Stimulated activated CD8-positive, alpha-beta memory T cell treated with anti-CD3 and anti-CD28 coated beads, Interleukin-2, amount 100 ng/mL, for 1 hour (primary cell): ENCODE results near the gene ARSK.

Experiments
- DNase-seq, 2 donors: peaks; one replicate each; pipeline ENCODE4 v3.0.0-alpha.2; 2020; ENCODE audit warnings: low read depth in 2 of 2

ARSK gene

GRCh38 chr5:95554647-95555548 is at the start of gene ARSK, which contains the start of gene SKIC3:
TSS of gene ARSK (plus strand) at chr5:95555101. CDS start at chr5:95555279, 178 bp downstream.
TSS of gene SKIC3 (minus strand) at chr5:95554977. CDS start at chr5:95547150, 7,827 bp downstream.
- peak; percentile 77 to 84 for DNase-seq

- DNase-seq: no peak
Measured at GRCh38 chr5:95508550-95508949, 46.4 kb upstream of the ARSK start.

GRCh38 chr5:95511606-95512005 is 43.3 kb upstream of the ARSK start:
- no peak for DNase-seq

- no peak for DNase-seq
Measured at GRCh38 chr5:95518417-95518816, 36.5 kb upstream of the ARSK start.

- no peak for DNase-seq
Measured at GRCh38 chr5:95519151-95519550, 35.8 kb upstream of the ARSK start.

GRCh38 chr5:95519681-95520080 is 35.2 kb upstream of the ARSK start:
- DNase-seq: no peak

GRCh38 chr5:95520206-95520605 is 34.7 kb upstream of the ARSK start:
- DNase-seq: no peak

GRCh38 chr5:95524423-95524822 is 30.5 kb upstream of the ARSK start:
- DNase-seq: no peak

- DNase-seq: no peak
Measured at GRCh38 chr5:95526871-95527270, 28.0 kb upstream of the ARSK start.

GRCh38 chr5:95528565-95528964 is 26.3 kb upstream of the ARSK start:
- DNase-seq: no peak

- no peak for DNase-seq
Measured at GRCh38 chr5:95530416-95530815, 24.5 kb upstream of the ARSK start.

- no peak for DNase-seq
Measured at GRCh38 chr5:95531491-95531890, 23.4 kb upstream of the ARSK start.

- no peak for DNase-seq
Measured at GRCh38 chr5:95532415-95532814, 22.5 kb upstream of the ARSK start.

GRCh38 chr5:95533106-95533505 is 21.8 kb upstream of the ARSK start:
- DNase-seq: no peak

- no peak for DNase-seq
Measured at GRCh38 chr5:95533761-95534160, 21.1 kb upstream of the ARSK start.

GRCh38 chr5:95537501-95537900 is 17.4 kb upstream of the ARSK start:
- no peak for DNase-seq

GRCh38 chr5:95543017-95543705 is 11.7 kb upstream of the ARSK start:
- DNase-seq: no peak

- no peak for DNase-seq
Measured at GRCh38 chr5:95549030-95549429, 5.9 kb upstream of the ARSK start.

- DNase-seq: no peak
Measured at GRCh38 chr5:95554331-95554646, 612 bp upstream of the ARSK start.

- no peak for DNase-seq
Measured at GRCh38 chr5:95555553-95555952, 652 bp downstream of the ARSK start.

- DNase-seq: no peak
Measured at GRCh38 chr5:95557841-95558240, 2.9 kb downstream of the ARSK start.

- no peak for DNase-seq
Measured at GRCh38 chr5:95562282-95562681, 7.4 kb downstream of the ARSK start.

GRCh38 chr5:95563367-95563766 is 8.5 kb downstream of the ARSK start:
- DNase-seq: no peak
